ENCODE data around the gene XCL2. TPM values are rescaled to one million over a fixed set of nuclear protein-coding genes. Genes with fewer than 3 reads are reported as not detected.

XCL2 gene
- polyA plus RNA-seq, 1 donor from 2014 or later: not detected

DNA sequence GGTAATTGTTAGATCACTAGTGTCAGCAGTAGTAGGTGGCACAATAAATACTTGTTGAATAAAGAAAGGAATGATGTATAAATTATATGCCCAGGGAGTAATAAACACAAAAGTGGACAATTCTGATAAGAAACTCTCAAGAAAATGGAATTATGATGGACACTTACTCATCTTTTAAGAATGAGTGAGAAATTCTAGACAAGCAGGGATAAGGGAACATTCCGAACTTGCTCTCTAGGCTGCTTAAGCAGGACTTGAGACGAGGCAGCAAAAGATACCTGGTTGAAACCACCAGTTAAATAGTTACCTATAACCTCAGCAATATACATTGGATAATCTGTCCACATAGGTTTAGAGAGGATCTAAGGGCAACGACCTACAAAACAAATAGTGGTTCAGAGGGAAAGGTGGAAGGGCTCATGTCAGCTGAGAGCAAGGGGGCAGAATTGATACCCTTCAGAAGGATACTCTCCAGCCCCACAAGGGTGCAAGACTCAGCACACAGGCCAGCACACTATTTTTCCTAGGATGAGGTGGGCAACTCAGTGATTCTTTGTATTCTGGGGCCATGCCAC lies 46.3 kb downstream of the XCL2 start (continued):
- no peak for TF ChIP-seq REST (IDR thresholded peaks at IDR 0.05; ENCODE audit: borderline replicate concordance)
- no peak for TF ChIP-seq POLR2AphosphoS5 (IDR thresholded peaks at IDR 0.05)
- no peak for TF ChIP-seq TAF1 (IDR thresholded peaks at IDR 0.05; ENCODE audit: low read depth)
- TF ChIP-seq MXI1 (conservative IDR thresholded peaks at IDR 0.05; ENCODE audit: poor library complexity, severe bottlenecking): no peak
- no peak for TF ChIP-seq RAD21 (conservative IDR thresholded peaks at IDR 0.05)

GRCh38 chr1:168491527-168492164 lies 52.2 kb downstream of the XCL2 start:
- TF ChIP-seq REST (IDR thresholded peaks at IDR 0.05; ENCODE audit: borderline replicate concordance): no peak
- no peak for TF ChIP-seq EZH2 (IDR thresholded peaks at IDR 0.05; ENCODE audit: borderline replicate concordance, insufficient read depth, low read length, poor library complexity, severe bottlenecking)
- no peak for TF ChIP-seq EP300 (conservative IDR thresholded peaks at IDR 0.05; ENCODE audit: poor library complexity, severe bottlenecking)
- no peak for TF ChIP-seq TAF1 (IDR thresholded peaks at IDR 0.05; ENCODE audit: low read depth)
- TF ChIP-seq, protein P1, sequence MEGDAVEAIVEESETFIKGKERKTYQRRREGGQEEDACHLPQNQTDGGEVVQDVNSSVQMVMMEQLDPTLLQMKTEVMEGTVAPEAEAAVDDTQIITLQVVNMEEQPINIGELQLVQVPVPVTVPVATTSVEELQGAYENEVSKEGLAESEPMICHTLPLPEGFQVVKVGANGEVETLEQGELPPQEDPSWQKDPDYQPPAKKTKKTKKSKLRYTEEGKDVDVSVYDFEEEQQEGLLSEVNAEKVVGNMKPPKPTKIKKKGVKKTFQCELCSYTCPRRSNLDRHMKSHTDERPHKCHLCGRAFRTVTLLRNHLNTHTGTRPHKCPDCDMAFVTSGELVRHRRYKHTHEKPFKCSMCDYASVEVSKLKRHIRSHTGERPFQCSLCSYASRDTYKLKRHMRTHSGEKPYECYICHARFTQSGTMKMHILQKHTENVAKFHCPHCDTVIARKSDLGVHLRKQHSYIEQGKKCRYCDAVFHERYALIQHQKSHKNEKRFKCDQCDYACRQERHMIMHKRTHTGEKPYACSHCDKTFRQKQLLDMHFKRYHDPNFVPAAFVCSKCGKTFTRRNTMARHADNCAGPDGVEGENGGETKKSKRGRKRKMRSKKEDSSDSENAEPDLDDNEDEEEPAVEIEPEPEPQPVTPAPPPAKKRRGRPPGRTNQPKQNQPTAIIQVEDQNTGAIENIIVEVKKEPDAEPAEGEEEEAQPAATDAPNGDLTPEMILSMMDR (IDR thresholded peaks at IDR 0.05; ENCODE audit: poor library complexity, severe bottlenecking): no peak
- TF ChIP-seq RAD21 (conservative IDR thresholded peaks at IDR 0.05): no peak
- TF ChIP-seq POLR2AphosphoS5 (IDR thresholded peaks at IDR 0.05): no peak
- no peak for TF ChIP-seq SMC3 (conservative IDR thresholded peaks at IDR 0.05; ENCODE audit: poor library complexity)
- no peak for TF ChIP-seq MXI1 (conservative IDR thresholded peaks at IDR 0.05; ENCODE audit: poor library complexity, severe bottlenecking)

More at GRCh38 chr1:168491527-168492164, 52.2 kb downstream of the XCL2 start:
- Histone ChIP-seq H3K4me2 (ENCODE audit: low read length) (no peak overlapping the region), H3K4me3 (ENCODE audit: low read length) (no peak overlapping the region), H3K79me2 (replicated peaks; ENCODE audit: insufficient read depth, low read length) (no peaks in the 10 kb centered on the region), H3K9me3 (ENCODE audit: low read length) (no peaks in the 10 kb centered on the region), H3K9me2 (ENCODE audit: insufficient read depth, low read length) (no peaks in the 10 kb centered on the region), H3K36me3 (ENCODE audit: insufficient read depth, low read length) (no peaks in the 10 kb centered on the region), H4K20me1 (ENCODE audit: insufficient read depth) (no peaks in the 10 kb centered on the region), H2AFZ (ENCODE audit: low read depth, low read length) (no peak overlapping the region), H3K27me3 (ENCODE audit: insufficient read depth, low read depth, low read length) (no peaks in the 10 kb centered on the region), H3K9ac (ENCODE audit: low read length) (no peak overlapping the region), H3K27ac (ENCODE audit: low read length) (no peak overlapping the region), H3F3A (ENCODE audit: insufficient read depth, low read length, poor library complexity, severe bottlenecking) (no peaks in the 10 kb centered on the region)

Other genes starting within 250 kb of the XCL2 start
- 1.2 and 2.3 TPM in 2 replicates for gene XCL1, start 32.6 kb upstream of the XCL2 start, polyA plus RNA-seq
- not detected in 2 replicates for gene DPT, start 185.2 kb upstream of the XCL2 start, polyA plus RNA-seq

All from neural cell (in vitro differentiated cells).